HFF-Myc (cell line): Measurements from ENCODE around the gene PADI2.

Source experiments
- DNase-seq: peaks from one replicate; pipeline ENCODE4 v3.0.0-alpha.2; 2011; ENCODE audit warnings: low read depth; ENCODE audit errors: extremely low read depth
- H3K4me3 ChIP-seq: replicated peaks from 2 replicates; pipeline ENCODE4 v1.5.1; 2011; ENCODE audit warnings: low read depth, mild to moderate bottlenecking, control low read depth, low read length
- TF ChIP-seq, protein P1 (sequence below): IDR thresholded peaks from 2 replicates; pipeline ENCODE4 v1.5.1; 2012; ENCODE audit warnings: mild to moderate bottlenecking, low read depth, low read length, control low read depth; ENCODE audit errors: missing control alignments

Gene PADI2

DNA sequence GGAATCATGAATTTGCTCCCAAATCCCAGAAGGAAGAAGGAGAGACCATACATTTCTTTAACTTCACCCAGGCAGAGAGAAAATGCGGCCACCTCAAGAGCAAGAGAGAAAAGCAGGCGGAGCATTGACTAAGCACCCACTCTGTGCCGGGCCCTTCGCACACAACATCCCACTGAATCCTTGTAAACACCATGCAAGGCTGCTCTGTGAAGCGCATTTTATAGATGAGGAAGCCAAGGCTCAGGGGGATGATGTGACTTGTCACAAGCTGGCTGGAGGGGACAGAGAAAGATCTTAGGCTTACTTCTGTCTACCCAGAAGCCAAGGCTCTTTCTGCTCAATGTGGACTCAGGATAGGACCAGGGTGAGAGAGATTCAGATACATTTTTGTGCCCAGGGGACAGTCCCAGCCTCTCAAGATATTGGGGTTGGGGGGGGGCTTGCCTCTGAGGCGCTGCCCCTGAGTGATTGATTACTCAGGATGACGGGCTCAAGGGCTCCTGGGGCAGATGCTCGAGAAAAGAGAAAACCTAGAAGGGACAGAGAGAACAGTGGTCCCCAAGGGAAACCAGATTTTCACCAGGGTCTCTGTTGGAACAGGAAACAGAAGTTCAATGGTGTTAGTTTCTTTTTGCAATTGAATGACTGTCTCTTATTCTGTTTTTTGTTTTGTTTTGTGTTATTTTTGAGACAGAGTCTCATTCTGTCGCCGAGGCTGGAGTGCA lies 19.5 kb downstream of the PADI2 start:
- TF ChIP-seq, protein P1, sequence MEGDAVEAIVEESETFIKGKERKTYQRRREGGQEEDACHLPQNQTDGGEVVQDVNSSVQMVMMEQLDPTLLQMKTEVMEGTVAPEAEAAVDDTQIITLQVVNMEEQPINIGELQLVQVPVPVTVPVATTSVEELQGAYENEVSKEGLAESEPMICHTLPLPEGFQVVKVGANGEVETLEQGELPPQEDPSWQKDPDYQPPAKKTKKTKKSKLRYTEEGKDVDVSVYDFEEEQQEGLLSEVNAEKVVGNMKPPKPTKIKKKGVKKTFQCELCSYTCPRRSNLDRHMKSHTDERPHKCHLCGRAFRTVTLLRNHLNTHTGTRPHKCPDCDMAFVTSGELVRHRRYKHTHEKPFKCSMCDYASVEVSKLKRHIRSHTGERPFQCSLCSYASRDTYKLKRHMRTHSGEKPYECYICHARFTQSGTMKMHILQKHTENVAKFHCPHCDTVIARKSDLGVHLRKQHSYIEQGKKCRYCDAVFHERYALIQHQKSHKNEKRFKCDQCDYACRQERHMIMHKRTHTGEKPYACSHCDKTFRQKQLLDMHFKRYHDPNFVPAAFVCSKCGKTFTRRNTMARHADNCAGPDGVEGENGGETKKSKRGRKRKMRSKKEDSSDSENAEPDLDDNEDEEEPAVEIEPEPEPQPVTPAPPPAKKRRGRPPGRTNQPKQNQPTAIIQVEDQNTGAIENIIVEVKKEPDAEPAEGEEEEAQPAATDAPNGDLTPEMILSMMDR = no peak
- no peak for DNase-seq
- H3K4me3 ChIP-seq = no peak overlapping the region

DNA sequence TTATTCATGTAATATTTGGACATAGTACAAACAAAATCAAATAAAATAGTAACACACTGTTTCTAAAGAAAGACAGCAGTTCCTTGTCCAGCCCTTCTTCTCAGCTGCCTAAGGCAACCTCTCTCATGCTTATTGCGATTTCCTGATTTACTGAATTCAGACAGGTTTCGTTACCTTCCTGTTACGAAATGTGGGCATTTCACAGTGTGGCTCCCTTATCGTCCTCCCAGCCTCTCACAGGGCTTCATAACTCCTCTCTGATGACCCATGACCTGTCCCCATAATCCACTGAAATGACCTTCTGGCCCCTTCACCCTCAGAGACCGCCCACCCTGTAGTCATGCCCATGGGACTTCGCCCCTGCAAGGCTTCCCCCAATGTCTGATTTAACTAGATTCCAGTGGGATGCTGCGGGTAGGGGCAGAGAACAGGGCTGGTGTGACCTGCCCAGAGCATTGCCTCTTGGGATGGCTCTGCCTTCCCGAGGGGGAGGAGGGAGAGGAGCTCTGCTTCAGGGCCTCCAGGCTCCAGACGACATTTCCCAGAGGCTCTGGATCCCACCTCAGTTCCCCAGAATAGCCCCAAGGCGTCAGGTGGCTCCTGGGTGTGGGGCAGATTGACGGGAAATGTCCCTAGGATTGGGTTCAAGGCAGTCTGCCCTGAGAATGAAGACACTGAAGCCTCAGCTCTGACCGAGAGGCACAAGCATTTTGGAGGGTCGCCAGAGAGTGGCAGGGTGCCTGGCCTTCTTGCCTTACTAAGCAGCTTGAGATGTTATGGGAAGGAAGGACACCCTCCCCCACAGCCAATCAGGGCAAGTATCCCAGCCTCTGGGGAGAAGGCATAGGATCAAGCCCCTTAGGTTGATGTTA lies 20.6 kb downstream of the PADI2 start:
- TF ChIP-seq, protein P1 = no peak
- DNase-seq = no peak
- no peak overlapping the region for H3K4me3 ChIP-seq

DNA sequence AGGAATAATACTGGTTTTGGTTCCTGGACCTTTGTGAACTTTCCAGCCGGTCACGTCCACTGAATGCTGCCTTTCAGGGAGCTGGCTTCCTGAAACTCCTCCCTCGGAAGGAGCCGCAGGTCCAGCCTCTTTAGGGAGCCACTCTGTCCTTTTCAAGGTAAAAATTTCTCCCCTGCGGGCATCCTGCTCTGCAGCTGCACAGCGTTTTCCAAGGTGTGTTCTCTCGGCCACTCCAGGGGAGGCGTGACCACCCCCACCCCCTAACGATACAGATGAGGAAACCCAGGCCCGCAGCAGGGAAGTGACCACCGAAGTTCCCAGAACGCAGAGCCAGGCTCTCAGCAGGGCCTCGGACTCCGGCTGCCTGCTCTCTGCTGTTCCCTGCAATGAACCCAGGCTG lies 21.5 kb downstream of the PADI2 start:
- TF ChIP-seq, protein P1 = no peak
- no peak for DNase-seq

DNA sequence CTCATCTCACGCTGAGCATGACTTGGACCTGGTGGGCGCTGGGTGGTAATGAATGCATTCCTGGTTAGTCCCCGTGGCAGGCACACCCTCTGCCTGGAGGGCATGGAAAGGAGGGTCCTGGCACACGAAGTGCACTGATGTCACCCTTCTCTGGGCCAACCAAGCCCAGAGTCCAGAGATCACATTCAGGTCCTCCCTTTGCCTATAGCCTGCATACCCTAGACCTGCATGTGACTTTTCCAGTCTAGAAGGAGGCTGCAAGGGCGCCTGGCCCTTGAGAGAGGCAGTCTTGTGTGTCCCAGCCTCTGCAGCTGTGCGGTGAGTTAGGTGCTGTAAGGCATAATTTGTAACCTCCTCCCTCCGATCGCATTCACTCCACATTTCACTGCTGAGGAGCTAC lies 22.1 kb downstream of the PADI2 start:
- TF ChIP-seq, protein P1 = no peak
- no peak overlapping the region for H3K4me3 ChIP-seq
- DNase-seq = no peak

More for the DNA sequence above, 21.5 kb downstream of the PADI2 start:
- no peak overlapping the region for H3K4me3 ChIP-seq

DNA sequence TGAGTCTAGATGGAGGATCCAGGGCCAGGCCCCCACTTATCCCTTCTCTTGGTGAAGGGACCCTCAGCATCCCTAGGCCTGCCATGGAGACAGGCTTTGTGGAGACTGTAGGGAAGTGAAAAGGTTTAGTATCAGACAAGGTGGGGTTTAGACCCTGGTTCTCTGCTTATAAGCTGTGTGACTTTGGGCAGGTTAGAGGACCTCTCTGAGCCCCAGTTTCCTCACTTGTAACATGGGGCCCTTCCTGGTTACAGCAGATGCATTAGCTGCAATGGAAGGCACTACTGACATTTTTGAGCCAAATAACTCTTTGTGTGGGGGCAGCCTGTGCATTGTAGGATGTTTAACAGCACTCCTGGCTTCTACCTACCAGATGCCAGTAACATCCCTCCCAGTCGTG lies 22.7 kb downstream of the PADI2 start:
- no peak for DNase-seq
- no peak overlapping the region for H3K4me3 ChIP-seq
- TF ChIP-seq, protein P1 = no peak

DNA sequence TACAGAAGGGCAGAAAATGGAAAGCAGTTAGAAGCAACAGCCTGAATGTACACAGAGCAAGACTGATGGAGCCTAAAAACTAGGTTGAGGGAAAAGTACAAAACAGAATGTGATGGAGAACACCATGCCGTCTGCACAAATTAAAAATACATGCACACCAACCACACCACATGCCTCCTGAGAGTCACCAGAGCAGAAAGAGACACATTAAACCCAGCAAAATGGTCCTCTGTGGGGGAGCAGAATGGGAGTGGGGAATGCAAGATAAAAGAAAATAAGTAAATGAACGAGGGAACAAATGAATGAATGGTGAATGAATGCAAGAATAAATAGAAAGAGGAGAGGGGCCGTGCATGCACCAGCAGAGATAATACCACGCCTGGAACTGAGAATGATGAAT lies 24.1 kb downstream of the PADI2 start:
- no peak overlapping the region for H3K4me3 ChIP-seq
- DNase-seq = no peak
- TF ChIP-seq, protein P1 = no peak
